Ishikawa (cell line): ENCODE results near the gene KLF6.

ENCODE experiments used
- CEBPB ChIP-seq: IDR thresholded peaks from 2 replicates; pipeline ENCODE4 v1.6.1; 2012
- EGR1 ChIP-seq: IDR thresholded peaks from 2 replicates; pipeline ENCODE4 v1.6.1; 2012
- EP300 ChIP-seq: IDR thresholded peaks from 2 replicates; pipeline ENCODE4 v1.6.1; 2012; ENCODE audit warnings: borderline replicate concordance
- FOXM1 ChIP-seq: IDR thresholded peaks from 2 replicates; pipeline ENCODE4 v1.6.1; 2012; ENCODE audit warnings: low read depth, borderline replicate concordance
- NFIC ChIP-seq: IDR thresholded peaks from 2 replicates; pipeline ENCODE4 v1.6.1; 2012
- RAD21 ChIP-seq: IDR thresholded peaks from 2 replicates; pipeline ENCODE4 v1.6.1; 2012; ENCODE audit warnings: low read depth
- TCF12 ChIP-seq: IDR thresholded peaks from 2 replicates; pipeline ENCODE4 v1.6.1; 2012; ENCODE audit warnings: low read depth
- YY1 ChIP-seq: IDR thresholded peaks from 2 replicates; pipeline ENCODE4 v1.6.1; 2012; ENCODE audit warnings: low read depth
- TF ChIP-seq, protein P1 (sequence below): IDR thresholded peaks from 2 replicates; pipeline ENCODE4 v1.6.1; 2012; ENCODE audit warnings: low read depth, mild to moderate bottlenecking

DNA sequence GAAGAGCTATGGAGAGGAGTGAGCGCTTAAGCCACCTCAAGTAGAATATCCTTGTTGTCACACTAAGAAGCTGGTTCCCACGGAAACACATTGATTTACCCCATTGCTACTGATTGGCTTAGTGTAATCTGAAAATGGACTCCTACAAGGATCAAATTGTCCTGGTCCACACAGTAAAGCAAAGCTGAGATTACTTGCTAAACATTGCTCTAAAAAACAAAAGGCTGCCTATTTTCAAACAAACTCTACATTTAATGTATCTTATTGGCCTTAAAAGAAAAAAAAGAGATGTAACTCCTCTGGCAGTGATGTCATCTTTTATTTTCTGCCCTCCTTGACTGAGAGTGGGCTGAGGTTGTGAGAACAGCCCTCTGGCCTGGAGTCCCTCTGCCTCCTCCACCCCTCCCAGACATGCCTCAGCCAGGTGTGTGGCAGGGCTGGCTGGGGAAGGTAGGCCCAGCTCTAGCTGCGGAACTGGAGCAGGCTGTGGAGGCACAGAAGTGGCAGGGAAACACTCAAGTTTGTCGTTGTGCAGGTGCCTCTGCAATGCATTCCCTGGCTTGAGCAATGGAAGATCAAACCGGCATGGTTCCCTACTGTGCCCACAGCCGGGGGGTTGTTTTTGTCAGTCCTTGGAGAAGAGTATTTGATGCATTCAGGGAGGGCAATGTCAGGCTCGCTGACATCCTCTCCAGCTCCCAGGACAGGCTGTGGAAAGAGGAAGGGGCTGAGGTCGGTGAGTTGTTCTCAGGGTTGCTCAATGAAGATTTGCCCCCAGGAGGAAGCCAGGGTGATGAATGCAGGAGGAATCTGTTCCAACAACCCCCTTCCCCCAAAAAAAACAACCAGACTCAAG is 9.1 kb downstream of the KLF6 start:
- TF ChIP-seq, protein P1, sequence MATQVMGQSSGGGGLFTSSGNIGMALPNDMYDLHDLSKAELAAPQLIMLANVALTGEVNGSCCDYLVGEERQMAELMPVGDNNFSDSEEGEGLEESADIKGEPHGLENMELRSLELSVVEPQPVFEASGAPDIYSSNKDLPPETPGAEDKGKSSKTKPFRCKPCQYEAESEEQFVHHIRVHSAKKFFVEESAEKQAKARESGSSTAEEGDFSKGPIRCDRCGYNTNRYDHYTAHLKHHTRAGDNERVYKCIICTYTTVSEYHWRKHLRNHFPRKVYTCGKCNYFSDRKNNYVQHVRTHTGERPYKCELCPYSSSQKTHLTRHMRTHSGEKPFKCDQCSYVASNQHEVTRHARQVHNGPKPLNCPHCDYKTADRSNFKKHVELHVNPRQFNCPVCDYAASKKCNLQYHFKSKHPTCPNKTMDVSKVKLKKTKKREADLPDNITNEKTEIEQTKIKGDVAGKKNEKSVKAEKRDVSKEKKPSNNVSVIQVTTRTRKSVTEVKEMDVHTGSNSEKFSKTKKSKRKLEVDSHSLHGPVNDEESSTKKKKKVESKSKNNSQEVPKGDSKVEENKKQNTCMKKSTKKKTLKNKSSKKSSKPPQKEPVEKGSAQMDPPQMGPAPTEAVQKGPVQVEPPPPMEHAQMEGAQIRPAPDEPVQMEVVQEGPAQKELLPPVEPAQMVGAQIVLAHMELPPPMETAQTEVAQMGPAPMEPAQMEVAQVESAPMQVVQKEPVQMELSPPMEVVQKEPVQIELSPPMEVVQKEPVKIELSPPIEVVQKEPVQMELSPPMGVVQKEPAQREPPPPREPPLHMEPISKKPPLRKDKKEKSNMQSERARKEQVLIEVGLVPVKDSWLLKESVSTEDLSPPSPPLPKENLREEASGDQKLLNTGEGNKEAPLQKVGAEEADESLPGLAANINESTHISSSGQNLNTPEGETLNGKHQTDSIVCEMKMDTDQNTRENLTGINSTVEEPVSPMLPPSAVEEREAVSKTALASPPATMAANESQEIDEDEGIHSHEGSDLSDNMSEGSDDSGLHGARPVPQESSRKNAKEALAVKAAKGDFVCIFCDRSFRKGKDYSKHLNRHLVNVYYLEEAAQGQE, result no peak
- TF ChIP-seq EGR1 (no peak), CEBPB (no peak), YY1 (no peak), FOXM1 (no peak), NFIC (no peak), TCF12 (no peak), EP300 (no peak), RAD21 (no peak)
